ENCODE data around the gene WDR45B.

GRCh38 chr17:82639628-82640027, 8.6 kb downstream of the WDR45B start:
- TF ChIP-seq POLR2A (IDR thresholded peaks at IDR 0.05): no peak
- no peak for TF ChIP-seq CTCF (IDR thresholded peaks at IDR 0.05)
- TF ChIP-seq EP300 (IDR thresholded peaks at IDR 0.05): no peak

Measured in ovary (tissue), 3 donors.